HepG2 (cell line): ENCODE results near the gene E2F1. TPM values are rescaled to one million over a fixed set of nuclear protein-coding genes. Genes with fewer than 3 reads are reported as not detected.
A peak's percentile ranks its signal among the peaks of the same experiment; 100 is the strongest.

ENCODE experiments used
- AHR ChIP-seq: IDR thresholded peaks from 2 replicates; pipeline ENCODE4 v1.6.1; 2018; ENCODE audit warnings: missing genetic modification reagents, missing compliant biosample characterization
- BRF2 ChIP-seq: sonication (generic); formaldehyde crosslinking; IDR thresholded peaks from 2 replicates; pipeline ENCODE4 v1.8.1; 2022; ENCODE audit warnings: mild to moderate bottlenecking, missing genetic modification reagents
- DNMT3B ChIP-seq: conservative IDR thresholded peaks from 2 replicates; pipeline ENCODE4 v1.6.1; 2016; ENCODE audit warnings: missing biosample characterization, control low read depth
- ETV6 ChIP-seq: sonication (generic); formaldehyde crosslinking; conservative IDR thresholded peaks from 2 replicates; pipeline ENCODE4 v1.4.0; 2020; ENCODE audit warnings: missing genetic modification reagents
- HOXD1 ChIP-seq: sonication (generic); formaldehyde crosslinking; IDR thresholded peaks from 2 replicates; pipeline ENCODE4 v1.5.0; 2020; ENCODE audit warnings: missing genetic modification reagents
- MTA3 ChIP-seq: sonication (generic); formaldehyde crosslinking; IDR thresholded peaks from 2 replicates; pipeline ENCODE4 v1.4.0; 2020; ENCODE audit warnings: missing genetic modification reagents
- MXD4 ChIP-seq: IDR thresholded peaks from 2 replicates; pipeline ENCODE4 v1.6.1; 2016; ENCODE audit warnings: mild to moderate bottlenecking, missing biosample characterization, missing genetic modification reagents
- NCOA1 ChIP-seq: sonication (generic); formaldehyde crosslinking; IDR thresholded peaks from 2 replicates; pipeline ENCODE4 v1.9.0; 2021; ENCODE audit warnings: missing genetic modification reagents
- NCOA5 ChIP-seq: sonication (generic); formaldehyde crosslinking; IDR thresholded peaks from 2 replicates; pipeline ENCODE4 v1.4.0; 2020; ENCODE audit warnings: missing genetic modification reagents
- NFYB ChIP-seq: sonication (generic); formaldehyde crosslinking; IDR thresholded peaks from 2 replicates; pipeline ENCODE4 v1.4.0; 2020; ENCODE audit warnings: missing genetic modification reagents
- NONO ChIP-seq, 2 experiments: fragments of 450-650 bp in 1 of 2; sonication (generic) in 1 of 2; formaldehyde crosslinking in 1 of 2; IDR thresholded peaks in 1 of 2; conservative IDR thresholded peaks in 1 of 2; 2 replicates each; pipeline versions ENCODE4 v1.6.1 to v1.8.0; 2017 to 2022; ENCODE audit warnings: mild to moderate bottlenecking in 1 of 2, missing genetic modification reagents in 1 of 2, moderate library complexity in 1 of 2
- NR2C2 ChIP-seq: sonication (generic); formaldehyde crosslinking; IDR thresholded peaks from 2 replicates; pipeline ENCODE4 v1.4.0; 2020; ENCODE audit warnings: missing genetic modification reagents, mild to moderate bottlenecking, moderate library complexity, borderline replicate concordance
- ZBTB4 ChIP-seq: sonication (generic); formaldehyde crosslinking; IDR thresholded peaks from 2 replicates; pipeline ENCODE4 v1.4.0; 2020; ENCODE audit warnings: missing genetic modification reagents, mild to moderate bottlenecking, borderline replicate concordance
- ZFP91 ChIP-seq: sonication (generic); formaldehyde crosslinking; IDR thresholded peaks from 2 replicates; pipeline ENCODE4 v1.9.0; 2022; ENCODE audit warnings: missing genetic modification reagents, mild to moderate bottlenecking, borderline replicate concordance
- ZNF138 ChIP-seq: sonication (generic); formaldehyde crosslinking; IDR thresholded peaks from 2 replicates; pipeline ENCODE4 v1.5.0; 2020; ENCODE audit warnings: mild to moderate bottlenecking, low read depth, missing genetic modification reagents
- ZNF451 ChIP-seq: sonication (generic); formaldehyde crosslinking; IDR thresholded peaks from 2 replicates; pipeline ENCODE4 v1.5.0; 2020; ENCODE audit warnings: mild to moderate bottlenecking, missing genetic modification reagents
- ZNF580 ChIP-seq: IDR thresholded peaks from 2 replicates; pipeline ENCODE4 v1.6.1; 2016; ENCODE audit warnings: low read depth, borderline replicate concordance
- ZNF777 ChIP-seq: sonication (generic); formaldehyde crosslinking; IDR thresholded peaks from 2 replicates; pipeline ENCODE4 v1.4.0; 2020; ENCODE audit warnings: missing genetic modification reagents
- ZSCAN29 ChIP-seq: sonication (generic); formaldehyde crosslinking; conservative IDR thresholded peaks from 2 replicates; pipeline ENCODE4 v1.4.0; 2020; ENCODE audit warnings: mild to moderate bottlenecking, missing genetic modification reagents
- polyA plus RNA-seq, 8 experiments: library from polyadenylated mRNA; depleted of rRNA in 3 of 8; stranded (reverse) in 7 of 8; unstranded in 1 of 8; fragments of >200 nt; fragmentation: Illumina TruSeq in 4 of 8; extraction: Trizol in 4 of 8; gene quantifications; 2 replicates each; pipeline versions ENCODE4 v1.2.1 to v1.2.3, GENCODE V29; 2011 to 2016; ENCODE audit warnings: low read depth in 4 of 8, missing spikeins in 1 of 8, mixed read lengths in 1 of 8; ENCODE audit not compliant: insufficient read depth in 1 of 8
- total RNA-seq, 5 experiments: library from RNA; depleted of rRNA; stranded (reverse); fragments of >200 nt; fragmentation: Illumina TruSeq; extraction: Trizol; gene quantifications; 2 replicates each; pipeline ENCODE4 v1.2.3, GENCODE V29; 2016; ENCODE audit warnings: low read depth in 1 of 5

E2F1 gene
- total and polyA plus RNA-seq, 2 of the 13 experiments (the other 11 are each of a cell fraction or from before 2014, with no cell fraction given): 25.5 to 39.4 TPM

- TF ChIP-seq ZBTB4 (CRISPR knock-in tag) (no peak), NCOA1 (CRISPR knock-in tag) (0 out of 2 replicates have a peak, but pooled peaks have one; percentile 24), HOXD1 (CRISPR knock-in tag) (no peak), DNMT3B (CRISPR knock-in tag) (no peak), NFYB (CRISPR knock-in tag) (0 out of 2 replicates have a peak, but pooled peaks have one; percentile 9), MTA3 (CRISPR knock-in tag) (no peak), ZNF777 (CRISPR knock-in tag) (0 out of 2 replicates have a peak, but pooled peaks have one; percentile 6), BRF2 (CRISPR knock-in tag) (no peak), MXD4 (CRISPR knock-in tag) (no peak), AHR (CRISPR knock-in tag) (no peak), ZNF138 (0 out of 2 replicates have a peak, but pooled peaks have one; percentile 62), NCOA5 (no peak), ZNF451 (no peak), NR2C2 (CRISPR knock-in tag) (peak; percentile 56; the same call in 1 of the 2 replicates), ZSCAN29 (CRISPR knock-in tag) (0 out of 2 replicates have a peak, but pooled peaks have one; percentile 66), NONO (IDR thresholded peaks at IDR 0.05) (no peak), NONO (CRISPR knock-in tag; conservative IDR thresholded peaks at IDR 0.05) (peak; percentile 19; the same call in 1 of the 2 replicates), ZFP91 (0 out of 2 replicates have a peak, but pooled peaks have one; percentile 7), ZNF580 (peak; percentile 61; the same call in 1 of the 2 replicates), ETV6 (CRISPR knock-in tag) (no peak)
Observed at GRCh38 chr20:33719277-33719988, 33.2 kb upstream of the E2F1 start (continued).
